Left lung (tissue), 10 donors: ENCODE measurements around the gene KLF16. TPM values are rescaled to one million over a fixed set of nuclear protein-coding genes. Genes with fewer than 3 reads are reported as not detected.
A peak's percentile ranks its signal among the peaks of the same experiment; 100 is the strongest.
"Not testable (repeated sequence)": the region's sequence is repeated elsewhere in the genome, so short reads cannot be mapped to it uniquely, and the experiment has no call there.

Source experiments
- ATAC-seq: fragments of 200-7000 bp; cut with Tn5 transposase; one replicate; pipeline ENCODE4 v1.9.1; 2020; ENCODE audit warnings: moderate library complexity
- DNase-seq, 4 donors: peaks; one replicate each; pipeline ENCODE4 v3.0.0-alpha.2; 2013 to 2020
- H3K27ac ChIP-seq, 2 donors: fragments of 200-600 bp; sonication (generic) in 1 of 2; one replicate each; pipeline versions ENCODE4 v1.5.0 to v1.8.0; 2020 to 2021
- H3K27me3 ChIP-seq, 2 donors: fragments of 200-600 bp; sonication (generic) in 1 of 2; one replicate each; pipeline versions ENCODE4 v1.5.0 to v1.8.0; 2020 to 2021
- H3K36me3 ChIP-seq, 2 donors: fragments of 200-600 bp; sonication (generic) in 1 of 2; one replicate each; pipeline versions ENCODE4 v1.5.0 to v1.8.0; 2020 to 2021
- H3K4me1 ChIP-seq, 2 donors: fragments of 200-600 bp; one replicate each; pipeline ENCODE4 v1.8.0; 2021
- H3K4me3 ChIP-seq, 2 donors: fragments of 200-600 bp; sonication (generic) in 1 of 2; one replicate each; pipeline versions ENCODE4 v1.5.0 to v1.8.0; 2020 to 2021; ENCODE audit warnings: mild to moderate bottlenecking in 1 of 2
- H3K9me3 ChIP-seq, 2 donors: fragments of 200-600 bp; sonication (generic) in 1 of 2; one replicate each; pipeline versions ENCODE4 v1.5.0 to v1.8.0; 2020 to 2021
- intact Hi-C, 2 donors: fragments of 100-400 bp; cut with DNase I; formaldehyde crosslinking; loops; one replicate each; pipeline versions ENCODE4 v1.11.2 to v1.14.2; 2022
- polyA plus RNA-seq, 6 donors: library from polyadenylated mRNA; unstranded; fragments of 120-200 nt; gene quantifications; one replicate each; pipeline ENCODE4 v1.2.1, GENCODE V29; 2013; ENCODE audit not compliant: insufficient read length in 6 of 6
- total RNA-seq, 2 donors: library from RNA; stranded (reverse); fragmentation: NEBNext Ultra II Directional; extraction: Animal tissue kit (Norgen Biotek cat#: 25700); gene quantifications; one replicate each; pipeline ENCODE4 v1.2.1, GENCODE V29; 2021
- TF ChIP-seq, protein P1 (sequence below), 2 donors: fragments of 200-600 bp; sonication (generic) in 1 of 2; IDR thresholded peaks; one replicate each; pipeline versions ENCODE4 v1.5.0 to v1.8.0; 2021; ENCODE audit warnings: antibody characterized with exemption in 2 of 2
- donor health status: DM: no; HTN: yes; CAD: no.
- donor health status: DM: no; HTN: no; CAD: no.

Gene KLF16
- total and polyA plus RNA-seq, 8 donors, result 4.3 to 28.8 (median 7.6) TPM

DNA sequence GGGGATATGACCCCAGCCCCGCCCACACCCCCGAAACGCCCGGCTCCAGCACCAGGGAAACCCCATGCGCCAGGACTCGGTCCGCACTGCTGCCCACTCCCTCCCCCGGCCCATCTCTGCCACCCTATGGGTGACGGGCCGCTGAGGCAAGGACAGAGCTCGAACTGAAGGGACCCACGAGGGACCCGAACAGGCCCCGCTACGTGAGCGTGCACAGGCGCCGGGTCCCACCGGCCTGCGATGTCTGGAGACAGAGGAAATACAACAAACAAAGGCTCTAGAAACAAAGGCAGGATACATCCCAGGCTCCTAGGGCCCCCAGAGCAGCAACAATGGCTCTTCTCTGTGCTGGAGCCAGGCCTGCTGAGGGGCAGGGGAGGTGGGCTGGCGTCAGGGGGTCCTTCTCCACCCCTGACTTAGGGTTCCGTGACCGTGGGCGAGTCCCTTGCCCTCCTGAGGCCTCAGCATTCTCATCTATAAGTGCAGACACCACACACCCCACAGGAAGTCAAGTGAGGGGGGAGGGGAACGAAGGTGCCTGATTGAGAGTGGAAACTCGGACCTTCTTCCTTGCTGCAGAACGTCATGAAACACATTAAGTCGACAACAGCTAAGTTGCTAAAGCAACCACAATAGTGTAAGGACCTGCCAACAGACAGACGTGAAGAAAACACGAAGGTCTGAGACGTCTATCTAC lies 18.9 kb upstream of the KLF16 start:
- peaks cover 0 to 23% of the 10 kb centered on the region in 2 donors for H3K36me3 ChIP-seq
- peak overlapping the region; percentile 70 to 92 for H3K27ac ChIP-seq
- intact Hi-C loops, result no loop called here
- DNase-seq, result no peak
- no peaks in the 10 kb centered on the region for H3K27me3 ChIP-seq
- ATAC-seq, result no peak
- H3K9me3 ChIP-seq, result no peaks in the 10 kb centered on the region
- TF ChIP-seq, protein P1, sequence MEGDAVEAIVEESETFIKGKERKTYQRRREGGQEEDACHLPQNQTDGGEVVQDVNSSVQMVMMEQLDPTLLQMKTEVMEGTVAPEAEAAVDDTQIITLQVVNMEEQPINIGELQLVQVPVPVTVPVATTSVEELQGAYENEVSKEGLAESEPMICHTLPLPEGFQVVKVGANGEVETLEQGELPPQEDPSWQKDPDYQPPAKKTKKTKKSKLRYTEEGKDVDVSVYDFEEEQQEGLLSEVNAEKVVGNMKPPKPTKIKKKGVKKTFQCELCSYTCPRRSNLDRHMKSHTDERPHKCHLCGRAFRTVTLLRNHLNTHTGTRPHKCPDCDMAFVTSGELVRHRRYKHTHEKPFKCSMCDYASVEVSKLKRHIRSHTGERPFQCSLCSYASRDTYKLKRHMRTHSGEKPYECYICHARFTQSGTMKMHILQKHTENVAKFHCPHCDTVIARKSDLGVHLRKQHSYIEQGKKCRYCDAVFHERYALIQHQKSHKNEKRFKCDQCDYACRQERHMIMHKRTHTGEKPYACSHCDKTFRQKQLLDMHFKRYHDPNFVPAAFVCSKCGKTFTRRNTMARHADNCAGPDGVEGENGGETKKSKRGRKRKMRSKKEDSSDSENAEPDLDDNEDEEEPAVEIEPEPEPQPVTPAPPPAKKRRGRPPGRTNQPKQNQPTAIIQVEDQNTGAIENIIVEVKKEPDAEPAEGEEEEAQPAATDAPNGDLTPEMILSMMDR (IDR thresholded peaks at IDR 0.05), result no peak
- peaks cover 14 to 51% of the 10 kb centered on the region in 2 donors for H3K4me1 ChIP-seq
- peak overlapping the region in 1 of 2 donors; percentile 86 for H3K4me3 ChIP-seq

DNA sequence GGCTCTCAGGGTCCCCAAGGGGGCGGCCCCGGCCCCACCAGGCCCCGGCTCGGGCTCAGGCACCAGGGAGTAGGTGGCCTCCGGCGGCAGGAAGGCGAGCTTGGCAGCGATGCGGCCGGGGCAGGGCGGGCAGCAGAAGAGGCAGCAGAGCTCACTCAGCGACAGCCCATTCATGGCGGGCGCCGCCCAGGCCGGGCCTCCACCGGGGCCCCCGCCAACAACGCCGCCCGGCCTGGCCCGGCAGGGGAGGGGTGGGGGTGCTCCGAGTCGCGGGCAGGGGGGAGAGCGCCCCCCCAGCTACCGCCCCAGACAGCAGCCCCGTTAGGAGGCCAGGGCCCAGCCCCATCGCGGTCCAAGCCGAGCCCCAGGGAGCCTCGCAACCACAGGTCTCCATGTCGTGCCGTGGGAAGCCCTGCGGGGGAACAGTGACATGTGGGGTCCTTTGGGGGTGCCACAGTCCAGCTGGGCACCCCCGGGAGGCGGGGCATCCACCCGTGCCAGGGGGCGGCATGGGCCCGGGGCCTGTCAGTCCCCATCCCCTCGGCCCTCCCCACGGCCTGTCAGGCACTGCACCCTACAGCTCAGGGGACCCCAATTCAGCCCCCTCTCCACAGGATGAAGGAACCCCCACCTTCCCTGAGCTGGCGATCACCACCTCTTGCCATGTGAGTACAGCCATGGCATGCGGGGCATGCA lies 18.2 kb upstream of the KLF16 start:
- H3K27ac ChIP-seq, result peak overlapping the region; percentile 70 to 92
- H3K4me3 ChIP-seq, result peak overlapping the region in 1 of 2 donors; percentile 86
- intact Hi-C loops, H3K9me3 ChIP-seq, DNase-seq, H3K27me3 ChIP-seq, ATAC-seq: not testable (repeated sequence)
- peaks cover 0 to 23% of the 10 kb centered on the region in 2 donors for H3K36me3 ChIP-seq
- H3K4me1 ChIP-seq, result peaks cover 16 to 54% of the 10 kb centered on the region in 2 donors

DNA sequence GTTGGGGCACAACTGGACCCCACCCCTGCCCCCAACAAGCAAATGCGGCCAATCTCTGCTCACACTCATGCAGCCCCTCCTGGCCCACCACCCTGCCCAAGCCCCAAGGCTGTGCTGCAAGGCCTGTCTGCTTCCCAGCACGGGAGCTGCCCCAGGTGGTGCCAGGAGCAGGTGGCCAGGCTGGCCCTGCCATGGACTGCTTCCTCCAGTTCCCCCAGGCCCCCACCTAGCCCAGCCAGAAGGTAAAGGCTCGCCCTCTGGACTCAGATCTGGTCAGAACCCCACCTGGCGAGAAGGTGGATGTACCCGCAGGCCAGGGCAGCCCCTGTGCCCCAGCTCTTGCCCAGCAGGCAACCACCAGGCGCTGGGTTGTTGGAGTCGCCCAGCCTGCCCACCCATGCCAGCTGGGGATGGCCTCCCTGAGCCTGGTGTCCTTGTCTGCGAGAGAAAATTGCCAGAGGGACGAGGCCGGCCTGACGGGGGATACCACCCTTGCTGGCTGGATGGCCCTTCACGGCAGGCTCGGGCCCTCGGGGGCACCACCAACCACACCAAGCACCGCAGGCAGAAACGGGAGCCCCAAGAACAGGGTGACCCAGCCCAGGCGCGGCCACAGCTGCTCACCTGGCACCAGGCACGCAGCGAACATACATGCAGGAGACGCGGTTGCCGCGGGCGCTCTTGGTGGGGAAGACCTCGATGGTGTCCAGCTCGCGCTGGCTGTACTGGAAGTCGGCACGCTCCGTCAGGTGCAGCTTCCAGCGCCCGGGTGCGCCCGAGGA lies 17.4 kb upstream of the KLF16 start:
- H3K27ac ChIP-seq, result peak overlapping the region; percentile 19 to 65
- peak overlapping the region in 1 of 2 donors; percentile 86 for H3K4me3 ChIP-seq

DNA sequence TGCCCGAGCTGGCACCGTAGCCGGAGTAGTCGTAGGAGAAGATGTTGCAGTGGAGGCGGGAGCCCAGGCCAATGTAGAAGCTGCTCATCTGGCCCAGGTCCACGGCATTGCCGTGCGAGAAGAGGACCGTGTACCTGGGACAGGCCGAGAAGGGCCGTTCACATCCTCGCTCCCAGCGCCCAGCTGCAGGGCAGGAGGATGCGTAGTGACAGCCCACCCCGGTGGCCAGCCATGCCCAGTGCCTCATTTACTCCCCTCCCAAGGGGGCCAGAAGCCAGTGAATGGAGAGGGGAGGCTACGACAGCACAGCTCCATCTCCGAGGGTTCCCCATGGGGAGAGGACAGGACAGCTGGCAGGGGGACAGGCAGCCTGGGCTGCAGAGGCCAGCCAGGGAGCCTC lies 16.6 kb upstream of the KLF16 start:
- H3K27ac ChIP-seq, intact Hi-C loops, H3K9me3 ChIP-seq, H3K27me3 ChIP-seq, DNase-seq, H3K4me3 ChIP-seq, ATAC-seq: not testable (repeated sequence)
- Histone ChIP-seq H3K36me3 (peaks cover 0 to 23% of the 10 kb centered on the region in 2 donors), H3K4me1 (peaks cover 21 to 55% of the 10 kb centered on the region in 2 donors)

More for the DNA sequence above, 17.4 kb upstream of the KLF16 start:
- DNase-seq, result no peak
- Histone ChIP-seq H3K4me1 (peaks cover 21 to 58% of the 10 kb centered on the region in 2 donors), H3K9me3 (no peaks in the 10 kb centered on the region), H3K27me3 (no peaks in the 10 kb centered on the region), H3K36me3 (peaks cover 0 to 23% of the 10 kb centered on the region in 2 donors)
- TF ChIP-seq, protein P1 (IDR thresholded peaks at IDR 0.05), result no peak
- intact Hi-C loops, result no loop called here
- ATAC-seq, result no peak

DNA sequence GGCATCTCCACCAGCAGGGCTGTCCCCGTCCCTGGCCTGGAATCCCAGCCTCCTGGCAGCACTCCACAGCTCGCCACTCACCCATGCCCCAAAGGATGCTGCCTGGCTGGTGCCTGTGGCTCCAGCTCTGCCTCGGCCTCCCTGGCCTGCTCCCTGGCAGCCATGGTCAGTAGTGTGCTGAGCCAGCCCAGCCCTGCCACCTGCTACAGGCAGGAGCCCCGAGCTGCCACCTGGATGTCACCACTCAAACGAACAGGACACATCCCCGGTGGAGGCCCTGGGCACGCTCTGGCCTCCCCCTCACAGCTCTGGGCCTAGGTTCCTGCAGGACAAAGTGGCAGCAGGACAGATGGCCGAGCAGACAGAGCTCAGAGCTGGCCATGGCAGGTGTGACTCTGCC lies 15.2 kb upstream of the KLF16 start:
- DNase-seq, ATAC-seq, H3K4me3 ChIP-seq, H3K9me3 ChIP-seq, intact Hi-C loops, H3K27ac ChIP-seq, H3K27me3 ChIP-seq: not testable (repeated sequence)
- peaks cover 22 to 59% of the 10 kb centered on the region in 2 donors for H3K4me1 ChIP-seq
- peaks cover 0 to 27% of the 10 kb centered on the region in 2 donors for H3K36me3 ChIP-seq

DNA sequence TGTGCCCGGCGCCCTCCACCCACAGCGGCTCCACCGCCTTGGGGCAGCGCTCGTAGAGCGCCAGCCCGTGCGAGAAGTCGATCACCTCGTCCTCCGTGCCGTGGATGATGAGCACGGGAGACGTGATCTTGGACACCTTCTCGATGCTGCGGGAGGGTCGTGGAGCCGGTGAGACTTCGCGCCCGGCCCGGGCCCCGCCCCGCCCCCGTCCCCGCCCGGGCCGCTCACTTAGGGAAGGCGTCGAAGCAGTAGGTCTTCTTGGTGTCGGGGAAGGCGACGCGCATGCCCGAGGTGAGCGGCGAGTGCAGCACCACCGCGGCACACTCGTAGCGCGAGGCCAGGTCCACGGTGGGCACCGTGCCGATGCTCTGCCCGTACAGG lies 13.9 kb upstream of the KLF16 start:
- H3K4me3 ChIP-seq, H3K27ac ChIP-seq, intact Hi-C loops, DNase-seq, H3K27me3 ChIP-seq, H3K9me3 ChIP-seq: not testable (repeated sequence)
- Histone ChIP-seq H3K36me3 (peaks cover 0 to 40% of the 10 kb centered on the region in 2 donors), H3K4me1 (peaks cover 26 to 59% of the 10 kb centered on the region in 2 donors)
- ATAC-seq, result peak; percentile 4

DNA sequence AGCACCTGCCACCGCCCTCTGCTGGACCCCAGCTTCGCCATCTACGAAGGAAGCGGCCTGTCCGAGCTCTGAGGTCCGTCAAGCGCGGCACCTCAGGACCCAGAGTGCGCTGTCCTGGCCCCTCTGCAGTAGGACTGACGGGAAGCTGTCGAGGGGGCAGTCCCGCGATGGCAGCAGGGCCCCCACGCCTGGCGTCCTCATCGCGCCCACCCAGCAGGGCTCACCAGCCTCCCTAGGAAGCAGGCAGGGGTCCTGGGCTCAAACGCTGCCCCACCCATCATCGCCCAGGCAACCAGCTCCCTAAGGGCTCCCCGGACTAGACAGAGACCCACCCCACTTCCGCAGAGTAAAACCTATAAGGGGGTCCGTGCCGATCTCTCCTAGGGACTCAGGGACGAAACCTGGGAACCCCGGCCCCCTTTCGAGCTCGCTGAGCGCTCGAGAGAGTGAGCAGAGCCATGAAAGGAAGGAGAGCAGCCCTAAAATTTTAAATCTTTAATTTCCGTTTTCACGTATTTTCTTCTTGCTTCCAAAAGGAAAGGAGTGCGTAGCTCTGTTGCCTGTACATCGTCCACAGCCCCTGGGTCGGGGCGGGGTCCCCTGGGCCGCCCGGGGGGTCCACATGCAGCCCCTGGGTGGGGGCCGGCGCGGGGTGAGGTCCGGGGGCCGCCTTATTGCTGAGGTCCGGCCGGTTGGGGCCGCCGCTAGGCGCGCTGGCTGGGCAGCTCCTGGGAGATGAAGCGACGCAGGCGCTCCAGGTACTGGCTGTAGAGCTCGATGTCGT lies 13.3 kb upstream of the KLF16 start:
- intact Hi-C loops, result not testable (repeated sequence)

More for the DNA sequence above, 13.3 kb upstream of the KLF16 start:
- not testable (repeated sequence) for DNase-seq, H3K9me3 ChIP-seq, H3K27me3 ChIP-seq
- Histone ChIP-seq H3K4me1 (peaks cover 26 to 59% of the 10 kb centered on the region in 2 donors), H3K27ac (peak overlapping the region; percentile 94 to 97), H3K36me3 (peaks cover 0 to 46% of the 10 kb centered on the region in 2 donors), H3K4me3 (peak overlapping the region; percentile 99 to 100)
- ATAC-seq, result peak; percentile 14
